Measurements from ENCODE around the gene NMNAT2.

The NMNAT2 gene

DNA sequence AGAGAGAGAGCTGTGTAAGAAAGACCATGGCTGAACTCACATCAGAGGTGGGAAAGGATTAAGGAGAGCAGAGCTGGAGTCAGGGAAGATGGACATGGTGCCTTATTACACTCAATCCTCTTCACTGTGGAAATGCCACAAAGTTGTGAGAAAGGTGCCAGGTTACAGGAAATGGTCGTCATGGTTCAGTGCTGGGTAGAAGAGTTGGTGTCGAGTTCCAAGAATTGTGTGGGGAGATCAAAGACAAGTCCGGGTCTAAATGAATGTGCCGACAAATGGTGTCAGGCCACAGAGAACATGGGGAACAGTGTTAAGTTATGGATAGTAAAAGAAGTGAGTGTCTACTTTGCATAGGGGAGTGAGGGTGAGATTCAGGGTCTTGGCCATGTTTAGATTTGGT is 191.2 kb downstream of the NMNAT2 start:
- Histone ChIP-seq H3K79me2 (ENCODE audit: low read length) (no peaks in the 10 kb centered on the region), H3K4me3 (ENCODE audit: low read length) (no peak overlapping the region), H3K9me3 (ENCODE audit: insufficient read depth, low read length) (no peaks in the 10 kb centered on the region), H4K20me1 (ENCODE audit: insufficient read depth, low read length) (no peaks in the 10 kb centered on the region), H3K27ac (ENCODE audit: low read length) (no peak overlapping the region), H2AFZ (ENCODE audit: low read depth, low read length) (no peak overlapping the region), H3K36me3 (replicated peaks; ENCODE audit: low read depth, low read length) (no peaks in the 10 kb centered on the region), H3K4me1 (ENCODE audit: low read length) (no peaks in the 10 kb centered on the region), H3K4me2 (ENCODE audit: low read length) (no peak overlapping the region), H3K27me3 (ENCODE audit: low read depth, low read length) (peaks cover 46% of the 10 kb centered on the region), H3K9ac (ENCODE audit: low read length) (no peak overlapping the region)
- TF ChIP-seq, protein P1, sequence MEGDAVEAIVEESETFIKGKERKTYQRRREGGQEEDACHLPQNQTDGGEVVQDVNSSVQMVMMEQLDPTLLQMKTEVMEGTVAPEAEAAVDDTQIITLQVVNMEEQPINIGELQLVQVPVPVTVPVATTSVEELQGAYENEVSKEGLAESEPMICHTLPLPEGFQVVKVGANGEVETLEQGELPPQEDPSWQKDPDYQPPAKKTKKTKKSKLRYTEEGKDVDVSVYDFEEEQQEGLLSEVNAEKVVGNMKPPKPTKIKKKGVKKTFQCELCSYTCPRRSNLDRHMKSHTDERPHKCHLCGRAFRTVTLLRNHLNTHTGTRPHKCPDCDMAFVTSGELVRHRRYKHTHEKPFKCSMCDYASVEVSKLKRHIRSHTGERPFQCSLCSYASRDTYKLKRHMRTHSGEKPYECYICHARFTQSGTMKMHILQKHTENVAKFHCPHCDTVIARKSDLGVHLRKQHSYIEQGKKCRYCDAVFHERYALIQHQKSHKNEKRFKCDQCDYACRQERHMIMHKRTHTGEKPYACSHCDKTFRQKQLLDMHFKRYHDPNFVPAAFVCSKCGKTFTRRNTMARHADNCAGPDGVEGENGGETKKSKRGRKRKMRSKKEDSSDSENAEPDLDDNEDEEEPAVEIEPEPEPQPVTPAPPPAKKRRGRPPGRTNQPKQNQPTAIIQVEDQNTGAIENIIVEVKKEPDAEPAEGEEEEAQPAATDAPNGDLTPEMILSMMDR (IDR thresholded peaks at IDR 0.05; ENCODE audit: low read depth, low read length): no peak
- no peak for TF ChIP-seq EZH2phosphoT487 (IDR thresholded peaks at IDR 0.05; ENCODE audit: low read depth)

DNA sequence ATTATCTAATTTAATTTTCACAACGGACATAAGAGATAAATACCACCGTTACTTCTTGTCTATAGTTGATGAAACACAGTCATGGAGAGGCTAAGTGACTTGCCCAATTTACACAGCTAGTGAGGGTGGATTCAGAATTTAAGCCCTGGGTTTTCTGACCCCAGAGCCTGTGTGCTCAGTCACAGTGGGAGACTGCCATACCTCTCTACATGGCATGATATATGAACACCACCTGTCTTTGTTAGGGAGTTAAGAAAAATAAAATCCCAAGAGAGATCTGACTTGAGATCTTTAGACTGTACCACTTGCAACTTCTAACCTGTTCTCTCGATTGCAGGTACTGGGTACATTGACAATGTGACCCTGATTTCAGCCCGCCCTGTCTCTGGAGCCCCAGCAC is 191.8 kb downstream of the NMNAT2 start:
- TF ChIP-seq, protein P1 (IDR thresholded peaks at IDR 0.05; ENCODE audit: low read depth, low read length): no peak
- no peak for TF ChIP-seq EZH2phosphoT487 (IDR thresholded peaks at IDR 0.05; ENCODE audit: low read depth)

GRCh38 chr1:183223467-183223866 is 194.7 kb downstream of the NMNAT2 start:
- Histone ChIP-seq H3K4me2 (ENCODE audit: low read length) (no peak overlapping the region), H3K79me2 (ENCODE audit: low read length) (no peaks in the 10 kb centered on the region), H3K27me3 (ENCODE audit: low read depth, low read length) (peaks cover 63% of the 10 kb centered on the region), H3K27ac (ENCODE audit: low read length) (no peak overlapping the region), H3K4me1 (ENCODE audit: low read length) (no peaks in the 10 kb centered on the region), H4K20me1 (ENCODE audit: insufficient read depth, low read length) (no peaks in the 10 kb centered on the region), H3K9ac (ENCODE audit: low read length) (no peak overlapping the region), H2AFZ (ENCODE audit: low read depth, low read length) (no peak overlapping the region), H3K9me3 (ENCODE audit: insufficient read depth, low read length) (no peaks in the 10 kb centered on the region), H3K4me3 (ENCODE audit: low read length) (no peak overlapping the region), H3K36me3 (replicated peaks; ENCODE audit: low read depth, low read length) (no peaks in the 10 kb centered on the region)
- TF ChIP-seq, protein P1 (IDR thresholded peaks at IDR 0.05; ENCODE audit: low read depth, low read length): no peak

More for the DNA sequence above, 191.8 kb downstream of the NMNAT2 start:
- no peaks in the 10 kb centered on the region for H3K79me2 ChIP-seq (ENCODE audit: low read length)
- H3K4me3 ChIP-seq (ENCODE audit: low read length): no peak overlapping the region
- H3K9ac ChIP-seq (ENCODE audit: low read length): no peak overlapping the region
- H3K4me2 ChIP-seq (ENCODE audit: low read length): no peak overlapping the region
- no peaks in the 10 kb centered on the region for H3K36me3 ChIP-seq (replicated peaks; ENCODE audit: low read depth, low read length)
- H3K27me3 ChIP-seq (ENCODE audit: low read depth, low read length): peaks cover 46% of the 10 kb centered on the region
- no peaks in the 10 kb centered on the region for H3K4me1 ChIP-seq (ENCODE audit: low read length)
- H3K9me3 ChIP-seq (ENCODE audit: insufficient read depth, low read length): no peaks in the 10 kb centered on the region
- H4K20me1 ChIP-seq (ENCODE audit: insufficient read depth, low read length): no peaks in the 10 kb centered on the region
- H3K27ac ChIP-seq (ENCODE audit: low read length): no peak overlapping the region
- H2AFZ ChIP-seq (ENCODE audit: low read depth, low read length): no peak overlapping the region

- H3K36me3 ChIP-seq (replicated peaks; ENCODE audit: low read depth, low read length): no peaks in the 10 kb centered on the region
- H3K4me2 ChIP-seq (ENCODE audit: low read length): no peak overlapping the region
- no peaks in the 10 kb centered on the region for H4K20me1 ChIP-seq (ENCODE audit: insufficient read depth, low read length)
- no peaks in the 10 kb centered on the region for H3K9me3 ChIP-seq (ENCODE audit: insufficient read depth, low read length)
- no peak overlapping the region for H3K27ac ChIP-seq (ENCODE audit: low read length)
- no peak overlapping the region for H3K4me3 ChIP-seq (ENCODE audit: low read length)
- no peaks in the 10 kb centered on the region for H3K4me1 ChIP-seq (ENCODE audit: low read length)
- H2AFZ ChIP-seq (ENCODE audit: low read depth, low read length): no peak overlapping the region
- no peak overlapping the region for H3K9ac ChIP-seq (ENCODE audit: low read length)
- TF ChIP-seq EZH2phosphoT487 (IDR thresholded peaks at IDR 0.05; ENCODE audit: low read depth): no peak
- TF ChIP-seq, protein P1 (IDR thresholded peaks at IDR 0.05; ENCODE audit: low read depth, low read length): no peak
- H3K27me3 ChIP-seq (ENCODE audit: low read depth, low read length): peaks cover 63% of the 10 kb centered on the region
- no peaks in the 10 kb centered on the region for H3K79me2 ChIP-seq (ENCODE audit: low read length)
Observed at GRCh38 chr1:183222909-183223308, 195.3 kb downstream of the NMNAT2 start.

All from OCI-LY3 (cell line).